HepG2 (cell line): ENCODE results near the gene AUH. TPM values are rescaled to one million over a fixed set of nuclear protein-coding genes. Genes with fewer than 3 reads are reported as not detected.

ENCODE experiments used
- GZF1 ChIP-seq: sonication (generic); formaldehyde crosslinking; IDR thresholded peaks from 2 replicates; pipeline ENCODE4 v1.5.1; 2020; ENCODE audit warnings: mild to moderate bottlenecking, missing genetic modification reagents
- IRX3 ChIP-seq: sonication (generic); formaldehyde crosslinking; IDR thresholded peaks from 2 replicates; pipeline ENCODE4 v1.8.1; 2023; ENCODE audit warnings: mild to moderate bottlenecking, low read depth, missing genetic modification reagents, borderline replicate concordance
- NRL ChIP-seq: sonication (generic); formaldehyde crosslinking; IDR thresholded peaks from 2 replicates; pipeline ENCODE4 v1.5.0; 2020; ENCODE audit warnings: missing genetic modification reagents, mild to moderate bottlenecking, moderate library complexity, borderline replicate concordance
- ZFYVE20 ChIP-seq: sonication (generic); formaldehyde crosslinking; IDR thresholded peaks from 2 replicates; pipeline ENCODE4 v1.8.0; 2023; ENCODE audit warnings: low read depth, mild to moderate bottlenecking, moderate library complexity, missing genetic modification reagents, borderline replicate concordance
- ZNF225 ChIP-seq: sonication (generic); formaldehyde crosslinking; IDR thresholded peaks from 2 replicates; pipeline ENCODE4 v1.4.0; 2020; ENCODE audit warnings: mild to moderate bottlenecking, missing genetic modification reagents
- ZNF577 ChIP-seq: sonication (generic); formaldehyde crosslinking; IDR thresholded peaks from 2 replicates; pipeline ENCODE4 v1.4.0; 2020; ENCODE audit warnings: mild to moderate bottlenecking, low read depth, missing genetic modification reagents, borderline replicate concordance
- polyA plus RNA-seq, 8 experiments: library from polyadenylated mRNA; depleted of rRNA in 3 of 8; stranded (reverse) in 7 of 8; unstranded in 1 of 8; fragments of >200 nt; fragmentation: Illumina TruSeq in 4 of 8; extraction: Trizol in 4 of 8; gene quantifications; 2 replicates each; pipeline versions ENCODE4 v1.2.1 to v1.2.3, GENCODE V29; 2011 to 2016; ENCODE audit warnings: low read depth in 4 of 8, missing spikeins in 1 of 8, mixed read lengths in 1 of 8; ENCODE audit not compliant: insufficient read depth in 1 of 8
- total RNA-seq, 5 experiments: library from RNA; depleted of rRNA; stranded (reverse); fragments of >200 nt; fragmentation: Illumina TruSeq; extraction: Trizol; gene quantifications; 2 replicates each; pipeline ENCODE4 v1.2.3, GENCODE V29; 2016; ENCODE audit warnings: low read depth in 1 of 5
- TF ChIP-seq, protein P1 (sequence below): sonication (generic); formaldehyde crosslinking; IDR thresholded peaks from 2 replicates; pipeline ENCODE4 v1.9.0; 2021; ENCODE audit warnings: missing genetic modification reagents, mild to moderate bottlenecking, borderline replicate concordance
- TF ChIP-seq, protein P2 (sequence below): IDR thresholded peaks from 2 replicates; pipeline ENCODE4 v1.6.1; 2018; ENCODE audit warnings: missing genetic modification reagents, mild to moderate bottlenecking, missing compliant biosample characterization
- TF ChIP-seq, protein P3 (sequence below): sonication (generic); formaldehyde crosslinking; IDR thresholded peaks from 2 replicates; pipeline ENCODE4 v1.4.0; 2020; ENCODE audit warnings: missing genetic modification reagents
- TF ChIP-seq, protein P4 (sequence below): sonication (generic); formaldehyde crosslinking; IDR thresholded peaks from 2 replicates; pipeline ENCODE4 v1.4.0; 2020; ENCODE audit warnings: low read depth, mild to moderate bottlenecking, missing genetic modification reagents
- TF ChIP-seq, protein P5 (sequence below): sonication (generic); formaldehyde crosslinking; IDR thresholded peaks from 2 replicates; pipeline ENCODE4 v1.5.1; 2020; ENCODE audit warnings: missing genetic modification reagents, mild to moderate bottlenecking, borderline replicate concordance
- TF ChIP-seq, protein P6 (sequence below): sonication (generic); formaldehyde crosslinking; IDR thresholded peaks from 2 replicates; pipeline ENCODE4 v1.4.0; 2020; ENCODE audit warnings: mild to moderate bottlenecking, missing genetic modification reagents

The AUH gene
- total and polyA plus RNA-seq, 2 of the 13 experiments (the other 11 are each of a cell fraction or from before 2014, with no cell fraction given), result 25.8 to 31.9 TPM

DNA sequence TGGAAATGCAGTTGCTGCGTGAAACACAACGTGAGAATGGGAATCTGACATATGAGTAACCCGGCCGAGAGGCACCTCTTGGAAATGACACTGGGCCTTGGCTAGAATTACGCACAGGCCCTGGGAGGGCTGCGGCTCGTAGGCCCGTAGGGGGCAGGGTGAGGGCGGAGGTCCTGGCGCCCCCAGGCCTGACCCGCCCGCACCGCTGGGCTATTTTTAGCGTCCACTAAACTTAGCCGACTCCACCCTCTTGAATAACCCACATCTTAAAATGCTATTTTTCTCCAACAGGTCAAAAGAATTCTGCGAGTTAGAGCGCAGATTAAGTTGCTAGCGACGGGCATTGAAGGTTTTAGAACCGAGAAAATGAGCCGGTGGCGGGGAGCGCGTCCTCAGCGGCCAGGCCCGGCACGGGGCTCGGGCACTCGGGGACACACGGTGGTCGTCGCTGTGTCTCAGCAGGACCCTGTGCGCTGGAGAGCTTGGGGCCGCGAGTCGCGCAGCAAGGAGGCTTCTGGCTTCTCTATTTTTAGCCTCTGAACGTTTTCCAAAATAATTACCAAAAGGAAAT is 168.5 kb downstream of the AUH start (continued):
- TF ChIP-seq, protein P1, sequence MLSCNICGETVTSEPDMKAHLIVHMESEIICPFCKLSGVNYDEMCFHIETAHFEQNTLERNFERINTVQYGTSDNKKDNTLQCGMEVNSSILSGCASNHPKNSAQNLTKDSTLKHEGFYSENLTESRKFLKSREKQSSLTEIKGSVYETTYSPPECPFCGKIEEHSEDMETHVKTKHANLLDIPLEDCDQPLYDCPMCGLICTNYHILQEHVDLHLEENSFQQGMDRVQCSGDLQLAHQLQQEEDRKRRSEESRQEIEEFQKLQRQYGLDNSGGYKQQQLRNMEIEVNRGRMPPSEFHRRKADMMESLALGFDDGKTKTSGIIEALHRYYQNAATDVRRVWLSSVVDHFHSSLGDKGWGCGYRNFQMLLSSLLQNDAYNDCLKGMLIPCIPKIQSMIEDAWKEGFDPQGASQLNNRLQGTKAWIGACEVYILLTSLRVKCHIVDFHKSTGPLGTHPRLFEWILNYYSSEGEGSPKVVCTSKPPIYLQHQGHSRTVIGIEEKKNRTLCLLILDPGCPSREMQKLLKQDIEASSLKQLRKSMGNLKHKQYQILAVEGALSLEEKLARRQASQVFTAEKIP, result no peak
- TF ChIP-seq GZF1 (CRISPR knock-in tag) (no peak), IRX3 (no peak), ZFYVE20 (CRISPR knock-in tag) (no peak), NRL (no peak), ZNF577 (CRISPR knock-in tag) (no peak), ZNF225 (CRISPR knock-in tag) (no peak)
- TF ChIP-seq, protein P2, sequence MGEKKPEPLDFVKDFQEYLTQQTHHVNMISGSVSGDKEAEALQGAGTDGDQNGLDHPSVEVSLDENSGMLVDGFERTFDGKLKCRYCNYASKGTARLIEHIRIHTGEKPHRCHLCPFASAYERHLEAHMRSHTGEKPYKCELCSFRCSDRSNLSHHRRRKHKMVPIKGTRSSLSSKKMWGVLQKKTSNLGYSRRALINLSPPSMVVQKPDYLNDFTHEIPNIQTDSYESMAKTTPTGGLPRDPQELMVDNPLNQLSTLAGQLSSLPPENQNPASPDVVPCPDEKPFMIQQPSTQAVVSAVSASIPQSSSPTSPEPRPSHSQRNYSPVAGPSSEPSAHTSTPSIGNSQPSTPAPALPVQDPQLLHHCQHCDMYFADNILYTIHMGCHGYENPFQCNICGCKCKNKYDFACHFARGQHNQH (CRISPR knock-in tag), result 0 out of 2 replicates have a peak, but pooled peaks have one; percentile 11
- TF ChIP-seq, protein P3, sequence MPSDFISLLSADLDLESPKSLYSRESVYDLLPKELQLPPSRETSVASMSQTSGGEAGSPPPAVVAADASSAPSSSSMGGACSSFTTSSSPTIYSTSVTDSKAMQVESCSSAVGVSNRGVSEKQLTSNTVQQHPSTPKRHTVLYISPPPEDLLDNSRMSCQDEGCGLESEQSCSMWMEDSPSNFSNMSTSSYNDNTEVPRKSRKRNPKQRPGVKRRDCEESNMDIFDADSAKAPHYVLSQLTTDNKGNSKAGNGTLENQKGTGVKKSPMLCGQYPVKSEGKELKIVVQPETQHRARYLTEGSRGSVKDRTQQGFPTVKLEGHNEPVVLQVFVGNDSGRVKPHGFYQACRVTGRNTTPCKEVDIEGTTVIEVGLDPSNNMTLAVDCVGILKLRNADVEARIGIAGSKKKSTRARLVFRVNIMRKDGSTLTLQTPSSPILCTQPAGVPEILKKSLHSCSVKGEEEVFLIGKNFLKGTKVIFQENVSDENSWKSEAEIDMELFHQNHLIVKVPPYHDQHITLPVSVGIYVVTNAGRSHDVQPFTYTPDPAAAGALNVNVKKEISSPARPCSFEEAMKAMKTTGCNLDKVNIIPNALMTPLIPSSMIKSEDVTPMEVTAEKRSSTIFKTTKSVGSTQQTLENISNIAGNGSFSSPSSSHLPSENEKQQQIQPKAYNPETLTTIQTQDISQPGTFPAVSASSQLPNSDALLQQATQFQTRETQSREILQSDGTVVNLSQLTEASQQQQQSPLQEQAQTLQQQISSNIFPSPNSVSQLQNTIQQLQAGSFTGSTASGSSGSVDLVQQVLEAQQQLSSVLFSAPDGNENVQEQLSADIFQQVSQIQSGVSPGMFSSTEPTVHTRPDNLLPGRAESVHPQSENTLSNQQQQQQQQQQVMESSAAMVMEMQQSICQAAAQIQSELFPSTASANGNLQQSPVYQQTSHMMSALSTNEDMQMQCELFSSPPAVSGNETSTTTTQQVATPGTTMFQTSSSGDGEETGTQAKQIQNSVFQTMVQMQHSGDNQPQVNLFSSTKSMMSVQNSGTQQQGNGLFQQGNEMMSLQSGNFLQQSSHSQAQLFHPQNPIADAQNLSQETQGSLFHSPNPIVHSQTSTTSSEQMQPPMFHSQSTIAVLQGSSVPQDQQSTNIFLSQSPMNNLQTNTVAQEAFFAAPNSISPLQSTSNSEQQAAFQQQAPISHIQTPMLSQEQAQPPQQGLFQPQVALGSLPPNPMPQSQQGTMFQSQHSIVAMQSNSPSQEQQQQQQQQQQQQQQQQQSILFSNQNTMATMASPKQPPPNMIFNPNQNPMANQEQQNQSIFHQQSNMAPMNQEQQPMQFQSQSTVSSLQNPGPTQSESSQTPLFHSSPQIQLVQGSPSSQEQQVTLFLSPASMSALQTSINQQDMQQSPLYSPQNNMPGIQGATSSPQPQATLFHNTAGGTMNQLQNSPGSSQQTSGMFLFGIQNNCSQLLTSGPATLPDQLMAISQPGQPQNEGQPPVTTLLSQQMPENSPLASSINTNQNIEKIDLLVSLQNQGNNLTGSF (CRISPR knock-in tag), result no peak
- TF ChIP-seq, protein P4, sequence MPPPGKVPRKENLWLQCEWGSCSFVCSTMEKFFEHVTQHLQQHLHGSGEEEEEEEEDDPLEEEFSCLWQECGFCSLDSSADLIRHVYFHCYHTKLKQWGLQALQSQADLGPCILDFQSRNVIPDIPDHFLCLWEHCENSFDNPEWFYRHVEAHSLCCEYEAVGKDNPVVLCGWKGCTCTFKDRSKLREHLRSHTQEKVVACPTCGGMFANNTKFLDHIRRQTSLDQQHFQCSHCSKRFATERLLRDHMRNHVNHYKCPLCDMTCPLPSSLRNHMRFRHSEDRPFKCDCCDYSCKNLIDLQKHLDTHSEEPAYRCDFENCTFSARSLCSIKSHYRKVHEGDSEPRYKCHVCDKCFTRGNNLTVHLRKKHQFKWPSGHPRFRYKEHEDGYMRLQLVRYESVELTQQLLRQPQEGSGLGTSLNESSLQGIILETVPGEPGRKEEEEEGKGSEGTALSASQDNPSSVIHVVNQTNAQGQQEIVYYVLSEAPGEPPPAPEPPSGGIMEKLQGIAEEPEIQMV, result 0 out of 2 replicates have a peak, but pooled peaks have one; percentile 47
- TF ChIP-seq, protein P5, sequence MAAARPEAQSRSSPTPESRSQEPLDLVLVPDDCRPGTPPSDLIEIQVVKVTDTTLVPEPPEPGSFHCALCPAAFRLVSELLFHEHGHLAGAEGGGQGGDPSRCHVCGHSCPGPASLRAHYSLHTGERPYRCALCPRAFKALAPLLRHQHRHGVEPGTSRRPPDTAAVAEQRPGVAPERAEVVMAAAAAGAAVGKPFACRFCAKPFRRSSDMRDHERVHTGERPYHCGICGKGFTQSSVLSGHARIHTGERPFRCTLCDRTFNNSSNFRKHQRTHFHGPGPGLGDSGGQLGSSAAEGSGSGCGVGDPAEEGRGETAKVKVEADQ (CRISPR knock-in tag), result no peak
- TF ChIP-seq, protein P6, sequence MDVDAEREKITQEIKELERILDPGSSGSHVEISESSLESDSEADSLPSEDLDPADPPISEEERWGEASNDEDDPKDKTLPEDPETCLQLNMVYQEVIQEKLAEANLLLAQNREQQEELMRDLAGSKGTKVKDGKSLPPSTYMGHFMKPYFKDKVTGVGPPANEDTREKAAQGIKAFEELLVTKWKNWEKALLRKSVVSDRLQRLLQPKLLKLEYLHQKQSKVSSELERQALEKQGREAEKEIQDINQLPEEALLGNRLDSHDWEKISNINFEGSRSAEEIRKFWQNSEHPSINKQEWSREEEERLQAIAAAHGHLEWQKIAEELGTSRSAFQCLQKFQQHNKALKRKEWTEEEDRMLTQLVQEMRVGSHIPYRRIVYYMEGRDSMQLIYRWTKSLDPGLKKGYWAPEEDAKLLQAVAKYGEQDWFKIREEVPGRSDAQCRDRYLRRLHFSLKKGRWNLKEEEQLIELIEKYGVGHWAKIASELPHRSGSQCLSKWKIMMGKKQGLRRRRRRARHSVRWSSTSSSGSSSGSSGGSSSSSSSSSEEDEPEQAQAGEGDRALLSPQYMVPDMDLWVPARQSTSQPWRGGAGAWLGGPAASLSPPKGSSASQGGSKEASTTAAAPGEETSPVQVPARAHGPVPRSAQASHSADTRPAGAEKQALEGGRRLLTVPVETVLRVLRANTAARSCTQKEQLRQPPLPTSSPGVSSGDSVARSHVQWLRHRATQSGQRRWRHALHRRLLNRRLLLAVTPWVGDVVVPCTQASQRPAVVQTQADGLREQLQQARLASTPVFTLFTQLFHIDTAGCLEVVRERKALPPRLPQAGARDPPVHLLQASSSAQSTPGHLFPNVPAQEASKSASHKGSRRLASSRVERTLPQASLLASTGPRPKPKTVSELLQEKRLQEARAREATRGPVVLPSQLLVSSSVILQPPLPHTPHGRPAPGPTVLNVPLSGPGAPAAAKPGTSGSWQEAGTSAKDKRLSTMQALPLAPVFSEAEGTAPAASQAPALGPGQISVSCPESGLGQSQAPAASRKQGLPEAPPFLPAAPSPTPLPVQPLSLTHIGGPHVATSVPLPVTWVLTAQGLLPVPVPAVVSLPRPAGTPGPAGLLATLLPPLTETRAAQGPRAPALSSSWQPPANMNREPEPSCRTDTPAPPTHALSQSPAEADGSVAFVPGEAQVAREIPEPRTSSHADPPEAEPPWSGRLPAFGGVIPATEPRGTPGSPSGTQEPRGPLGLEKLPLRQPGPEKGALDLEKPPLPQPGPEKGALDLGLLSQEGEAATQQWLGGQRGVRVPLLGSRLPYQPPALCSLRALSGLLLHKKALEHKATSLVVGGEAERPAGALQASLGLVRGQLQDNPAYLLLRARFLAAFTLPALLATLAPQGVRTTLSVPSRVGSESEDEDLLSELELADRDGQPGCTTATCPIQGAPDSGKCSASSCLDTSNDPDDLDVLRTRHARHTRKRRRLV (CRISPR knock-in tag), result no peak
